Non-pigmented ciliary epithelial cell (primary cell): ENCODE measurements around the gene SUN1.
"Not testable (repeated sequence)": the region's sequence is repeated elsewhere in the genome, so short reads cannot be mapped to it uniquely, and the experiment has no call there.

ENCODE experiments used
- DNase-seq: peaks from one replicate; pipeline ENCODE4 v3.0.0-alpha.2; 2010; ENCODE audit warnings: low read depth

SUN1 gene

GRCh38 chr7:832167-832967 is at the start of gene SUN1:
Gene SUN1, plus strand, starts transcription at chr7:832476. Its CDS starts 49 bp downstream, at chr7:832525.
- DNase-seq: no peak

- DNase-seq: no peak
Observed at GRCh38 chr7:782718-783449, 49.4 kb upstream of the SUN1 start.

GRCh38 chr7:783556-784490 is 48.5 kb upstream of the SUN1 start:
- DNase-seq: no peak

GRCh38 chr7:784971-785370 is 47.3 kb upstream of the SUN1 start:
- DNase-seq: no peak

GRCh38 chr7:785416-785815 is 46.9 kb upstream of the SUN1 start:
- no peak for DNase-seq

- DNase-seq: no peak
Observed at GRCh38 chr7:786472-787255, 45.6 kb upstream of the SUN1 start.

- no peak for DNase-seq
Observed at GRCh38 chr7:787332-788240, 44.7 kb upstream of the SUN1 start.

GRCh38 chr7:791519-791918 is 40.8 kb upstream of the SUN1 start:
- DNase-seq: no peak

- no peak for DNase-seq
Observed at GRCh38 chr7:794207-794606, 38.1 kb upstream of the SUN1 start.

- no peak for DNase-seq
Observed at GRCh38 chr7:794671-795329, 37.5 kb upstream of the SUN1 start.

GRCh38 chr7:796434-797169 is 35.7 kb upstream of the SUN1 start:
- not testable (repeated sequence) for DNase-seq

- no peak for DNase-seq
Observed at GRCh38 chr7:798921-799470, 33.3 kb upstream of the SUN1 start.

GRCh38 chr7:800692-801091 is 31.6 kb upstream of the SUN1 start:
- DNase-seq: no peak

- DNase-seq: not testable (repeated sequence)
Observed at GRCh38 chr7:801351-801750, 30.9 kb upstream of the SUN1 start.

- no peak for DNase-seq
Observed at GRCh38 chr7:801940-802381, 30.3 kb upstream of the SUN1 start.

GRCh38 chr7:802500-803242 is 29.6 kb upstream of the SUN1 start:
- DNase-seq: no peak

GRCh38 chr7:803243-803635 is 29.0 kb upstream of the SUN1 start:
- no peak for DNase-seq

GRCh38 chr7:803796-804195 is 28.5 kb upstream of the SUN1 start:
- not testable (repeated sequence) for DNase-seq
